Mononuclear cell (primary cell): ENCODE data around the gene GPR39. TPM values are rescaled to one million over a fixed set of nuclear protein-coding genes. Genes with fewer than 3 reads are reported as not detected.

Source experiments
- H3K27me3 ChIP-seq: 2 replicates; pipeline ENCODE4 v1.6.0; 2011; ENCODE audit warnings: low read length, control low read depth; ENCODE audit not compliant: insufficient read depth
- H3K4me1 ChIP-seq: 2 replicates; pipeline ENCODE4 v1.5.1; 2011; ENCODE audit warnings: mild to moderate bottlenecking, low read length, control low read depth; ENCODE audit not compliant: insufficient read depth
- H3K4me3 ChIP-seq: 2 replicates; pipeline ENCODE4 v1.5.1; 2011; ENCODE audit warnings: mild to moderate bottlenecking, low read length, moderate library complexity
- H3K9me3 ChIP-seq: 2 replicates; pipeline ENCODE4 v1.5.1; 2011; ENCODE audit warnings: low read depth, mild to moderate bottlenecking, control low read depth, low read length
- total RNA-seq: library from RNA; depleted of rRNA; stranded (reverse); fragments of >200 nt; gene quantifications from one replicate; pipeline ENCODE4 v1.2.3, GENCODE V29; 2012

The GPR39 gene
- total RNA-seq, 1 donor = not detected

DNA sequence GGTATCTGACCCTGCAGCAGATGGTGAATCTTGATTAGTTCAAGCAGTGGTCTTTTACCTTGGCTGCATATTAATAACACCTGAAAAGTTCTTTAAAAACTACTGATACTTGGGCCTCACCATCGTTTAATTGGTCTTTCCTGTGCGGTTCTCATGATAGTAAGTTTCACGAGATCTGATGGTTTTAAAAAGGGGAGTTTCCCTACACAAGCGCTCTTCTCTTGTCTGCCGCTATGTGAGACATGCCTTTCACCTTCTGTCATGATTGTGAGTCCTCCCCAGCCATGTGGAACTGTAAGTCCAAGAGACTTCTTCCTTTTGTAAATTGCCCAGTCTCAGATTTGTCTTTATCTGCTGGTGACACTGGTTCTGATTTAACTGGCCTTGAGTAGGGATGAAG is 151.1 kb downstream of the GPR39 start:
- H3K4me1 ChIP-seq = no peaks in the 10 kb centered on the region
- no peaks in the 10 kb centered on the region for H3K9me3 ChIP-seq
- H3K4me3 ChIP-seq = no peak overlapping the region
- no peaks in the 10 kb centered on the region for H3K27me3 ChIP-seq

DNA sequence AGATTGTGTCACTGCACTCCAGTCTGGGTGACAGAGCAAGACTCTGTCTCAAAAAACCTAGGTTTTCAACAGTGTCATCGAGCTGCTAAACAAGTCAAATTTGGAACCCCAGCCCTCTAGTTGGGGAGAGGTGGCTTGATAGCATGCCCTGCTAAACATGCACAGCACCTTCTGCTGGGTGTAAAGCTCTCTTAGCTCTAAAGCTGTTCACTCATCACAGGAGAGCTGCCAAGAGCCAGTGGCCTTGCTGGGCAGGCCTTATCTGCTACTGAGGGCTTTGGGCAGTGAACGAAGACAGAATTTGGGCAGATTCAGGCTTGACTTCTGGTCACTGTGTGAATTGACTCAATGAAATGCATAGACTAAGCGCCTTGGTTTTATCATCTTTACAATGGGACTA is 152.1 kb downstream of the GPR39 start:
- no peaks in the 10 kb centered on the region for H3K9me3 ChIP-seq
- H3K27me3 ChIP-seq = no peaks in the 10 kb centered on the region
- no peak overlapping the region for H3K4me3 ChIP-seq
- no peaks in the 10 kb centered on the region for H3K4me1 ChIP-seq

DNA sequence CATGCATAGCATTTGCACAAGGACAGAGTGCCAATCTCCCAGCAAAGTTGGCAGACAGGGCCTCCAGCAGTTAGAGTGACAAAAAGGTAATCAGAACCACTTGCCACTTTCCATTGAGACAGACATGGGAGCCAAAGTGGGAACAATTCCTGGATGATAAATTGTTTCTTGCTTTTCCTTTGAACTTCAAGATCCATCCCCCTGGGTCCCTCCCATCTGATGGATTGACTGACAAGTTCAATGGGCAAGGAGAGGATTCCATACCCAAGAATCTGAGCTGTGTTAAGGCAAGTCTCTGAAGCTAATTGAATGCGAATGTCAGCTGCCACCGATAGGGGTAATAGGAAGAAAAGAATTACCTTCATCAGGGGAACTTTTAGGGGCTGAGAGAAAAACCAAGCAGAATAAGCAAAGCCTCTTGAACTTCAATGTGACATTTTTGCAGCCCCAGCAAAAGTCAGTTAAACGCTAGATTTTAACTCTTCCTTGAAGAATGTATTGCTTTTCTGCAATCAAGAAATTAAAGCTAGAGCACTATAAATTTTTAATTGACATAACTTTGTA is 156.9 kb downstream of the GPR39 start:
- no peaks in the 10 kb centered on the region for H3K27me3 ChIP-seq
- H3K9me3 ChIP-seq = no peaks in the 10 kb centered on the region
- H3K4me1 ChIP-seq = peaks cover 4% of the 10 kb centered on the region
- H3K4me3 ChIP-seq = no peak overlapping the region

DNA sequence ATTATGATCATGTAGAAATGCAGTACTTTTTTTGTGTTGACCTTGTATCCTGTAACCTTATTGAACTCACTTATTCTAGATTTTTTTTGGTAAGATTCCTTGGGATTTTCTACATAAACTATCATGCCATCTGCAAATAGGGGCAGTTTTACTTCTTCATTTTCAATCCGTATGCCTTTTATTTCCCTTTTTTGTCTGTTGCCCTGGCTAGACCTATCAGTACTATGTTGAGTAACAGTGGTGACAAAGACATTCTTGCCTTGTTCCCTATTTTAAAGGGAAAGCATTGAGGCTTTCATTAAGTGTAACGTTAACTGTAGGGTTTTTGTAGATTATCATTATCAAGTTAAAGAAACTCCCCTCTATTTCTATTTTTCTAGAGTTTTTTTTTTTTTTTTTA is 161.1 kb downstream of the GPR39 start:
- H3K4me3 ChIP-seq = no peak overlapping the region
- H3K9me3 ChIP-seq = no peaks in the 10 kb centered on the region
- H3K27me3 ChIP-seq = no peaks in the 10 kb centered on the region

DNA sequence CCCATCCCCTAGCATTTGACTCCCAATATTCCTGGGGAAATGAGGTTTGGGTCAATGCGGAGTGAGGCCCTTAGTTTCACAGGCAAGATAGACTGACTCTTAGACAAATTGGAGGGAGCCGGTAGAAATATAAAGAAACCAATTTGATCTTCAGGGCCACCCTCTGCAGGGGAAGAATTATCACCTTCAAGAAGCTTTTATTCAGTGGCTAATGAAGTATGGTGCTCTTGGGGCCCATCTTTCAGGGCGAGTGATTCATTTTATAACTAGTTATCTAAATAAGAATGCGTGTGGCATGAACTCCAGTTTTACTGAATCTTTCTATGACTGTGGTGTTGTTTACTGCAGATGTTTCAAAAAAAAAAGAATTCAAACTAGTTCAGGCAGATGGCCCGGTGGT is 165.0 kb downstream of the GPR39 start:
- H3K4me1 ChIP-seq = peaks cover 4% of the 10 kb centered on the region
- no peak overlapping the region for H3K4me3 ChIP-seq
- H3K9me3 ChIP-seq = no peaks in the 10 kb centered on the region
- H3K27me3 ChIP-seq = no peaks in the 10 kb centered on the region

More for the DNA sequence above, 161.1 kb downstream of the GPR39 start:
- H3K4me1 ChIP-seq = peaks cover 4% of the 10 kb centered on the region

DNA sequence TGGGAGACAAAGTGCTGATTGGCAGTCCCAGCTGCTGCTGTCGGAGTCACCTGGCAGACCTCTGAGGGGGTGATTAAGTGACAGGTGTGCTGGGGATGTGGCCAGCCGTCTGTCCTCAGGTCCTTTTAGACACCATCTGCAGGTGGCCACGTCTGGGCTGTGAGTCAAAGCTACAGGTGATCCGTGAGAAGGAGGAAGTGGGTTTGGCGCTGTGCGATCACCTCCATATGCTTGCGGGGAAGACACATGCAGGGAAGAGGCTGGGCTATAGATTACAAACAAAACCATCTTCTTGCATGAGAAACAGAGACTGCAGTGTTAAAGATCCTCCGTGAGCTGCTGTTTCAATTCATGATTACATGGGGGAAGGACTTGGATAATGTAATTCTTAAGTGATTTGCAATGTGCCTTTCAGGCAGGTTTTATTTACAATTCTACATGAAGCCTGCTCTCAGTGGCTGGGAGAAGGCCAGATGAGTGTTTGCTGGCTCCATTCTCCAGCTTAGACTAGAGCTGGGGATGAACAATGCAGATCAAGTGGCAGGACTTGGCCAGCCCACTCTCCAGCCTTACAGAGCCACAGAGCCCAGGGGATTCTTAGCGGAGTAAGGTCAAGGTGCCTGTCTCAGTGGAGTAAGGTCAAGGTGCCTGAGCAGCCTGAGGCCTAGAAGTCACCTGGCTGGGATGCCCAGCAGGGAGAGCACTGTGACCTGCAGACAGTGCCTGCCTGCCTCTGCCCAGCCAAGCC is 165.6 kb downstream of the GPR39 start:
- Histone ChIP-seq H3K9me3 (no peaks in the 10 kb centered on the region), H3K27me3 (no peaks in the 10 kb centered on the region), H3K4me1 (peaks cover under 1% of the 10 kb centered on the region), H3K4me3 (no peak overlapping the region)

DNA sequence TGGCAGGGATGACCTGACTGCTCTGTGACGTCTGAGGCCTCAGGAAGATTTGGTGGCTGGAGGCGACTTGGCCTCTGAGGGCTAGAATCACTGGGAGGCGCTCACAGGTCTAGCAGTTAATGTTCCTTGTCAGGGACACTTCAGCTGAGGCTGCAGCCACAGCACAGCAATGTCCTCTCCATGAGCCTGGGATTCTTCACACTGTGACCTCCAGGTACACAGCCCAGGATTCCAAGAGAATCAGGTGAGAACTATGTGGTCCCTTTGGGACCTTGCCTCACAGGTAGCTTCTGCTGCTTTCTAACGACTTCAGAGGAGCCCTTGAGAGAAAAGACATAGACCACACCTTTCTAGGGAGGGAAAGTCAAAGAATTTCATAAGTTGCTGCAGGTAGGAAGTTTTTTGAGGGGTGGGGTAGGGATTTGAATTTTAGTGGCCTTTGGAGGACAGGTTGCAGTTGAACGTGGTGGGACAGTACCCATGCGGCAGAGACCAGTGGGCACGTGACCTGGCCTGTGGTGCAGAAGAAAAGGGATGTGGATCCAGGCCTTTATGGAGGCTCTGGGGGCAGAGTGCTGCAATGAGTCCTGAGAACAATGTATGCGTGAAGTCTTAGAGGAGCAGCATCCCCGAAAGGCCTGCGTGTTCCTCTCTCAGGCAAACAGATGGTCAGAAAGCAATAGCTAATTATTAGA is 167.2 kb downstream of the GPR39 start:
- Histone ChIP-seq H3K4me1 (no peaks in the 10 kb centered on the region), H3K9me3 (no peaks in the 10 kb centered on the region), H3K4me3 (no peak overlapping the region), H3K27me3 (no peaks in the 10 kb centered on the region)

DNA sequence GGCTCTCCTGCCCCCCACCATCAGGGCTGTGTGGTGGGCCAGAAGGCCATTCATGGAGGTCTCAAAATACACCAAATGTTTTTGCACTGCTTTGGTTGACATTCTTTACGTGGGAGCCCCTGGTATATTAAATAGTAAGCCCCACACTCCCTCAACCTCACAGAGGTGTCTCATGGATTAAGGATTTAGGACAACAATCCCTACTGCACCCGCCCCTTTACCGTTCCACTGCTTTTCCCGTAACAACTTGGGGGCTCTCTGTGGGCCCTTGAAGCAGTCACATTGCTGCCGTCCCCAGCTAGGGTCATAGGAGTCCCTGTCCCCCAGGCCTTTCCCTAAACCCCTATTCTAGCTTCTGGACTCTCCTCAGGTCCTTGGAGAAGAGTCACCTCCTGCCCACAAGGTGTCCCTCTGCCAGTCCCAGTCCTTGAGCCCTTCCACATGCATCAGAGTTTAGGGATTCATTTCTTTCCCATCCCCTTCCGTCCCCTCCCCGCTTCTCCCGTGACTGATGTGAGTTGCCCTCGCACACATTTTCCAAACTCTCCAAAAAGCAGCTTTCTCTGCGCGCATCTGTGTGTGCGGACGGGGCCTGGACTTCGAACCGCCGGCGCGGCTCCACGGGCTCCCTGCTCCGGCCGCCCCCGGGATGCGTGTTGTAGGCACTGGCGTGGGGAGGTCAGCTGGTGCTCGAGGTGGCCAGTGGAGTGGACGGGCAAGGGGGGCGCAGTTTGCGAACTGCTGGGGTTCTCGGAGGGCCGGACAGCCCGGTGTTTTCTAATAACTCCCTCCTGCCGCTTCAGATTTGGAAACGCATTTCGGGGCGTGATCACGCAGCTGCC is 168.6 kb downstream of the GPR39 start:
- Histone ChIP-seq H3K4me3 (no peak overlapping the region), H3K27me3 (no peaks in the 10 kb centered on the region), H3K9me3 (no peaks in the 10 kb centered on the region)

DNA sequence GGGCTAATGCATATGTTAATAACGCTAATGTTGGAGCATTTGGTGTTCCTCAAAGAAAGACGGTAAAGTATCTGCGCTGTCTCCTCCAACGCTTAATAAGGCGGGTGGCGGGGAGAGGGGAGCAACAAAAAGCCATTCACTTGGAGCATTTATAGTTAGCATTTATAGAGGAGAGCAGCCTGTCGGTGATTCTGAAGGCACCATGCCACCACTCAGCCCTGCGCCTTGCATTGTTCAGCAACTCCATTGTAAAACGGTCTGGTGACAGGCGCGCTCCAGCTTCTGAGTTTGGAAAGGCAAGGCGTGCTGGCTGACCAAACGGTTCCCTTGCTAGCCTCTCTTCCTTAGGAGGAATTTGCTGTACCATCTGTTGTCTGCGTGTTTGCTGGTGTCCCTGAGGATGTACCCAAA is 169.5 kb downstream of the GPR39 start:
- no peaks in the 10 kb centered on the region for H3K9me3 ChIP-seq
- no peaks in the 10 kb centered on the region for H3K27me3 ChIP-seq
- no peak overlapping the region for H3K4me3 ChIP-seq
- no peaks in the 10 kb centered on the region for H3K4me1 ChIP-seq

More for the DNA sequence above, 168.6 kb downstream of the GPR39 start:
- no peaks in the 10 kb centered on the region for H3K4me1 ChIP-seq

DNA sequence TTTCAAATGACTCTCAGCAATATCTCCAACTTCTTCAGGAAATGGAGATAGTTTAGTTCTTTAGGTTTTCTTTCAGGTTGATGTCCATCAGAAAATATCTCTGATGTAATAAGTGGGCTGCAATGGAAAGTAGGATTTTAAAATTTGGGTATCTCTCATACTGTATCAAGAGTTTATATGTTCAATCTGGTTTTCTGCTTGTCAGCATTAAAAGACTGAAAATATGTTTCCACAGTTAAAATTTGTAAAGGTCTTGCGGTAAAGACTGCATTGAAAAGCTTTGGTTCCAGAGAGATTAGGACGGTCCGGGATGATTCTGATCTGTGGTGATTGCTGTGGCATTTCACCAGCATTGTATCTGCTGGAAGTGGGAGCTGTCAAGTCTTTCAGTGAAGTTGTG is 170.2 kb downstream of the GPR39 start:
- H3K4me1 ChIP-seq = no peaks in the 10 kb centered on the region
- H3K9me3 ChIP-seq = no peaks in the 10 kb centered on the region
- H3K27me3 ChIP-seq = no peaks in the 10 kb centered on the region
- no peak overlapping the region for H3K4me3 ChIP-seq

DNA sequence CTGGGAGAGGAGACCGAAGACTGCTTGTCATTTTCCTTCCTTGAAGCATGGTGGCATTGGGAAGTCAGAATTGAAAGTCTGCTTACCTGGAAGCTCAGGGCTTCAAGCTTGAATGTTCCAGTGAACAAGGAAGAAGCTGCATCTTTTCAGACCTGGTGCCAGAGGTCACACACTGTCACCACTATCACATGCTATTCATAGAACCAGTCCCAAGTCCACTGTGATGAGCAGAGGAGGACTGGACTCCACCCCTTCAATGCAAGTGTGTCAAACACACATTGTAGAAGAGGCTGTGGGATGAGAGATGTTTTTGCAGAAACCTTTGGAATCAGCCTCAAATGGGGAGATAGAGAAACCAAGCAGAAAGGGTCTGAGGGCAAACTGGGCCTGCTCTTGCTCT is 172.0 kb downstream of the GPR39 start:
- H3K4me3 ChIP-seq = no peak overlapping the region
- H3K27me3 ChIP-seq = no peaks in the 10 kb centered on the region
- no peaks in the 10 kb centered on the region for H3K4me1 ChIP-seq
- H3K9me3 ChIP-seq = no peaks in the 10 kb centered on the region

DNA sequence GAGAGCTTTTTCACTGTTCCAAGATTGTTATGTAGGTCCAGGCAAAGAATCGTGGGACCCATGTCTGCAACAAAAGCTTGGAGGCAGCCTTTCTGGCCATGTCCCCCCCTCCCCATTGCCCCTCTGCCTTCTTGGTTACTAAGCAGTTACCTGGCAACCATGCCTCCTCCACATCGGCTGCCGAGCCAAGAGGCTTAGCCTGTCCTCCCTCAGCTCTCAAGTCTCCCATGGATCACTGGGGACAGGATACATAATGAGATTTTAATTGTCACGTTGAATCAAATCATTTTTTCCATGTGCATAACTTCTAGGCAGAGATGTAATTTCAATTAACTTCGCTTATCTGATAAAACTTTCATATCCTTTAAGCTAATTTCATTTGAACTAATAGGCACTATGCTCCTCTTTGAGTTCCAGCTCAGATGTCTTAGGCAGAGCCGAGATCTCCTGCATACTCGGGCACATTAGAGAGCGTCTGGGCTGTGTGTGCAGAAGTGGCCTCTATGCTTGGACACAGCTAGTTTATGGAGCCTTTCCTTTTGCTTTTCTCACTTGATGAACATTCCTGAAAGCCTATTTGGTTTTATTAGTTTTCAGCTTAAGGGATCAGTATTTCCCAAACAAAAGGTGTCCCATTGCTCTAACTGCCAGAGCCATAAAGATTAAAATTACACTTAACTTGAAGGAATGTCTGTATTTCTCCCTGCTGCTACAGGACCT is 172.7 kb downstream of the GPR39 start:
- Histone ChIP-seq H3K4me3 (no peak overlapping the region), H3K9me3 (no peaks in the 10 kb centered on the region), H3K27me3 (no peaks in the 10 kb centered on the region), H3K4me1 (no peaks in the 10 kb centered on the region)

DNA sequence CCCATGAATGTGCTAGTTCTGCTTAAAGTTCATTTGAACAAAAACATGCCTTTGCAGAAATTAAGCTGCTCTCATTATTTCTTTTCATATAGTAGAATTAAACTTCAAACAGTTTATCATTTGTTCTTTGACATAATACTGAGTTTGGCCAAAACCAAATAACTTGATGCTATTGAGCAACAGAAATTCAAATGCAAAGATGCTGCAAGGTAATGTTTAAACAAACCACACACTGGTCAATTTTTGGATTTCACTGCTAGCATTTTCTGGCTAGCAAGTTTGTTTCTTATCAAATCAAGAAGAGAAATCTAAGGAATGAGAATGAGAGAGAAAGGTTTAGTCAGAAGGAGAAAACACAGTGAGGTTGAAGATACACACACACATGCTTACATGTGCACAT is 173.4 kb downstream of the GPR39 start:
- no peaks in the 10 kb centered on the region for H3K9me3 ChIP-seq
- no peak overlapping the region for H3K4me3 ChIP-seq
- H3K27me3 ChIP-seq = no peaks in the 10 kb centered on the region
- no peaks in the 10 kb centered on the region for H3K4me1 ChIP-seq

DNA sequence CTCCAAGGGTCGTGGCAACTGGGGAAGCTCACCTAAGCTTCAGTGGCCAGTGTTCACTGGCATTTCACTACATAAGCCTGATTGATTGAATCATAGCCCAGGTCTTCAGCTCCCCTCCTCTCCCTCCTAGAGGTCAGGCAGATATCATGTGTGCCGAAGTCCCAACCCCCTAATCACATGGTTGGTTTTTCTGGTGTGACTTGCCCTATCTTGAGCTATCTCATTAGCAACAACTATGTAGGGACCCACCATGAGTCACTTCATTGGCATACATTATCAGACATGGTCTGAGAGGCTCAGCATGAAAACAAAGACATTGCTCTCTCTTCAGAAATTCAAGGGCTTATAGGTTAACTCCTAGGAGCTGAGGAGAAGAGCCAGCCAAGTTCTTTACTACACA is 176.6 kb downstream of the GPR39 start:
- Histone ChIP-seq H3K4me3 (no peak overlapping the region), H3K27me3 (no peaks in the 10 kb centered on the region), H3K4me1 (no peaks in the 10 kb centered on the region), H3K9me3 (no peaks in the 10 kb centered on the region)
